ENCODE data around the gene DBN1. TPM values are rescaled to one million over a fixed set of nuclear protein-coding genes. Genes with fewer than 3 reads are reported as not detected.
A peak's percentile ranks its signal among the peaks of the same experiment; 100 is the strongest.

Gene DBN1
- total and polyA plus RNA-seq, 9 of the 15 experiments (the other 6 are each of a cell fraction or from before 2014, with no cell fraction given): 0.25 to 87.2 (median 27.9) TPM

GRCh38 chr5:177427211-177427822, 46.1 kb downstream of the DBN1 start (continued):
- TF ChIP-seq RUNX1 (IDR thresholded peaks at IDR 0.05; ENCODE audit: low read depth) (no peak), ZFP91 (CRISPR knock-in tag; IDR thresholded peaks at IDR 0.05) (no peak), CREB3L1 (IDR thresholded peaks at IDR 0.05; ENCODE audit: borderline replicate concordance, low read depth) (no peak), PHF20 (IDR thresholded peaks at IDR 0.05; ENCODE audit: partially characterized antibody) (peak; percentile 31), KHSRP (IDR thresholded peaks at IDR 0.05) (no peak), TRIM24 (IDR thresholded peaks at IDR 0.05) (no peak), HNRNPH1 (optimal IDR thresholded peaks at IDR 0.05; ENCODE audit: low read depth, low read length) (no peak), GATA2 (CRISPR knock-in tag; IDR thresholded peaks at IDR 0.05) (peak; percentile 64), USF1 (CRISPR knock-in tag; IDR thresholded peaks at IDR 0.05) (peak; percentile 62), ZNF586 (CRISPR knock-in tag; conservative IDR thresholded peaks at IDR 0.05) (no peak), ZBTB11 (CRISPR knock-in tag; IDR thresholded peaks at IDR 0.05) (0 out of 6 replicates have a peak, but pooled peaks of 1 of the 3 experiments have one; percentile 47), SNIP1 (IDR thresholded peaks at IDR 0.05; ENCODE audit: low read depth) (no peak), CHD1 (IDR thresholded peaks at IDR 0.05; ENCODE audit: low read length) (peak; percentile 4), EP400 (IDR thresholded peaks at IDR 0.05) (0 out of 2 replicates have a peak, but pooled peaks have one; percentile 68)

All from K562 (cell line).